Heart left ventricle (tissue), 13 donors: ENCODE results near the gene AP3B2.

ENCODE experiments used
- POLR2A ChIP-seq, 2 donors: fragments of 450-650 bp; IDR thresholded peaks; one replicate each; pipeline ENCODE4 v1.6.1; 2017; ENCODE audit warnings: antibody characterized with exemption in 2 of 2, mild to moderate bottlenecking in 2 of 2, moderate library complexity in 2 of 2
- TF ChIP-seq, protein P1 (sequence below), 12 donors: fragments of 200-600 bp; sonication (generic) in 4 of 12; IDR thresholded peaks; one replicate each; pipeline versions ENCODE4 v1.5.0 to v1.8.0; 2018 to 2022; ENCODE audit warnings: antibody characterized with exemption in 12 of 12, mild to moderate bottlenecking in 5 of 12
- donor health status: ischemic (EF 13 %, LVEDD 7.1; RV severe dilation, severe dysfunction).
- donor health status: DM: no; HTN: yes; CAD: no.
- donor health status: DM: no; HTN: no; CAD: no.
- donor health status: ischemic (EF 25% LVEDD 6.9; RV normal size, moderate dysfunction).
- donor health status: ischemic (EF 25% LVEDD 5.7; RV mildly dilated, moderate dysfunction).
- donor health status: ischemic (EF 35%, LVEDD 5.7; RV mildly dilated, moderate dysfunction).
- donor health status: nonischemic (EF 11% LVEDD 7.7; RV severe dilation, severe dysfunction).
- donor health status: DM: yes; HTN: yes; CAD: no.
- donor health status: PGD.
- donor health status: ischemic (EF 29% LVEDD 5.4; RV normal size, mild dysfunction).
- donor health status: nonischemic (EF 23%, LVEDD 6.1; RV moderate dilation, normal function).

DNA sequence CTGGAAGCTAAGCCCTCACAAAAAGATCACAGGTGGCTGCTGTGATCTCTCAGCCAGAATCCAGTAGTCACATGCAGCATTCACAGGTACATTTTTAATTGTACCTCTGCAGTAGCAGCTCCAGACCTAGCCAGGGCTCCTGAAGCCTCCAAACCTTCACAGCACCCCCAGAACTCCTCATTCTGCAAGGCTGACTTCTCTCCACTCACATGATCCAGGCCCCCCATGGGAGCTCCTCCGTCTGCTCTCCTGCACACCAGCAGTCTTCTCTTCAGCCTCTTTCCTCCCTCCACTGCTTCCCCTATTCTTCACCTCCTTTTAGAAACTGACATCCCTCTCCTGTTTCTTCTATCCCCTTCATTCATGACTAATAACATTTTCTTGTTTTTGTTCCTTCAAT lies 49.3 kb downstream of the AP3B2 start:
- TF ChIP-seq, protein P1, sequence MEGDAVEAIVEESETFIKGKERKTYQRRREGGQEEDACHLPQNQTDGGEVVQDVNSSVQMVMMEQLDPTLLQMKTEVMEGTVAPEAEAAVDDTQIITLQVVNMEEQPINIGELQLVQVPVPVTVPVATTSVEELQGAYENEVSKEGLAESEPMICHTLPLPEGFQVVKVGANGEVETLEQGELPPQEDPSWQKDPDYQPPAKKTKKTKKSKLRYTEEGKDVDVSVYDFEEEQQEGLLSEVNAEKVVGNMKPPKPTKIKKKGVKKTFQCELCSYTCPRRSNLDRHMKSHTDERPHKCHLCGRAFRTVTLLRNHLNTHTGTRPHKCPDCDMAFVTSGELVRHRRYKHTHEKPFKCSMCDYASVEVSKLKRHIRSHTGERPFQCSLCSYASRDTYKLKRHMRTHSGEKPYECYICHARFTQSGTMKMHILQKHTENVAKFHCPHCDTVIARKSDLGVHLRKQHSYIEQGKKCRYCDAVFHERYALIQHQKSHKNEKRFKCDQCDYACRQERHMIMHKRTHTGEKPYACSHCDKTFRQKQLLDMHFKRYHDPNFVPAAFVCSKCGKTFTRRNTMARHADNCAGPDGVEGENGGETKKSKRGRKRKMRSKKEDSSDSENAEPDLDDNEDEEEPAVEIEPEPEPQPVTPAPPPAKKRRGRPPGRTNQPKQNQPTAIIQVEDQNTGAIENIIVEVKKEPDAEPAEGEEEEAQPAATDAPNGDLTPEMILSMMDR (IDR thresholded peaks at IDR 0.05) = no peak
- TF ChIP-seq POLR2A (IDR thresholded peaks at IDR 0.05) = no peak
